GM21447 (cell line): Measurements from ENCODE around the gene UTP25.
"Not testable (repeated sequence)": the region's sequence is repeated elsewhere in the genome, so short reads cannot be mapped to it uniquely, and the experiment has no call there.

Experiments used
- ATAC-seq: cut with Tn5 transposase; IDR thresholded peaks from one replicate; pipeline ENCODE4 v1.9.1; 2021; ENCODE audit not compliant: unreplicated experiment

Gene UTP25

DNA sequence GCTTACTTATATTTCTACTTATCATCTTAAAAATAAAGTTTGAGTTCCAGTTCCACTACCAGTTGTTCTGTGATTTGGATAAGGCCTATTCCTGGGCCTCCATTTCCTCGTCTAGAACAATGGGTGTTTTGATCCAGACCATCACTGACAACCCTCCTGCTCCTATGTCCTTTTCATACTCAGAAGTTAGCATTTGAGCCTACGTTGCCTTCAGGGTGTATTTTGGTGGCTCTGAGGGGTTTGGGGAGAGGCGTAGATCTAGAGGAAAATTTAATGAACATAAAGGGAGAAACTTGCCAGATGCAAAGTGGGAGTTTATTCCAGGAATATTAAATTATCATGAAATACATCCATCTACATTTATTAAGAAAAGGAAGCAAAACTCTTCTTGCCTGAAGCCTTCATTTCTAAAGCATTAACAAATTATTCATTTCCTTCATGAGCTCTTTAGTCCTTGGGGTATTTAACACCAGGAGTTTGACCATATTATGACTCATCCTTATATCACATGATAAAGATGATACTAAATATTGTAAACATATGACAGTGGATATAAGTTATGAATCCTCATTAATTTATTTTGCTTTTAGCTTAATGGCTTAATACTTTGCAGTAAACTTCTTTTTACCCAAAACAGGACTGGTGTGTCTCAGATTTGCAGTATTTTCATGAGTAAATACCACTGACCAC, 63.0 kb downstream of the UTP25 start:
- no peak for ATAC-seq

DNA sequence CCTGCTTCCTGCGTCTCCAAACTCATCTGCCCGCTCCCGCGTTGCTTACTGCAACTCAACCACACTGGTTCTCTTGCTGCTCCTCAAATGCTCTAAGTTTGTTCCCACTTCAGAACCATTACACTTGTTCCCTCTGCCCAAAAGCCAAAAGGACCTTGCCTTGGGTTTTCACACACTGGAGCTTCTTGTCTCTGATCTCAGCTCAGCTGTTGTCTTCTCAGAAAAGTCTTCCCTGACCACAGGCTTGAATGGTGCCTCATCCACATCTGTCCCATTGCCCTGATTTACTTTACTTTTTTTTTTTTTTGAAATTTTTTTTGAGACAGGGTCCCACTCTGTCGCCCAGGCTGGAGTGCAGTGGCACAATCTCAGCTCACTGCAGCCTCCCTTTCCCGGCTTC, 66.0 kb downstream of the UTP25 start:
- no peak for ATAC-seq

DNA sequence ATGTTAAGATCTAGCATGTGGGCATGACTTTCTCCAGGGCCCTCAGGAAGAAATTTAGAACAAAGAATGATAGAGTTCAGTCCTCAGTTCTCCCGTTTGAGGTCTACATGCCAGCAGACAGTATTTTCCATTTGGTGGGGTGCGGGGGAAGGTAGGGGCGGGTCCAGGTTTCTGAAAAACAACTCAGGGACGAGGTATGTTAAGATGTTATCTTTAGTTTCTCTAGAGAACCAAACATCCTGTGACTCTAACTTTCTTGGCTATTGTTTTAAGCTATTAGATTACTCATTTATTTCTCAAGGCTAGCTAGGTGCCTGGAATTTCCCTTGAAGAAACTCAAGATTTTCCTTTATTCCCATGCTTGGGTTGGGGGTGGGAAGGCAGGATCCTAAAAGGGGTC, 67.9 kb downstream of the UTP25 start:
- ATAC-seq: no peak

DNA sequence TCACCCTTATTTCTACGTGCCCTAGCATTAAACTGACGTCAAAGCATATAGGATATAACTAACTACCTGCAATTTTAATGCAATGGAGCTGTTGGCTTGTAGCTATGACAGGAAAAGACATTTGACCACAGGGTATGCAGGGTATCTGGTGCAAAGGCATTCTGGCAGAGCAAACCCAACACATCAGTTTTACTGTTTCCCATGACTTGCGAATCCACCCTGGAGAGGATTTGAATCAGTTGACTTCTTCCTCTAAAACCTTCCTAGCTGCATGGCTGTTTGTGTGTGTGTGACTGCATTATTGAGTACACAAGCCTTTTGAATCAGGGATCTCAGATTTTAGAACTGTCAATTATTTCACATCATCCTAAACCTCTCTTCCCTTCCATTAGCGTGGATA, 68.6 kb downstream of the UTP25 start:
- ATAC-seq: no peak

DNA sequence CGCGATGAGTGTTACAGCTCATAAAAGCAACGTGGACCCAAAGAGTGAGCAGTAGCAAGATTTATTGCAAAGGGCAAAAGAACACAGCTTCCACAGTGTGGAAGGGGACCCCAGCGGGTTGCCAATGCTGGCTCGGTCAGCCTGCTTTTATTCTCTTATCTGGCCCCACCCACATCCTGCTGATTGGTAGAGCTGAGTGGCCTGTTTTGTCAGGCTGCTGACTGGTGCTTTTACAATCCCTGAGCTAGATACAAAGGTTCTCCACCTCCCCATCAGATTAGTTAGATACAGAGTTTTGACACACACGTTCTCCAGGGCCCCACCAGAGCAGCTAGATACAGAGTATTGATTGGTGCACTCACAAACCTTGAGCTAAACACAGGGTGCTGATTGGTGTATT, 70.5 kb downstream of the UTP25 start:
- not testable (repeated sequence) for ATAC-seq

DNA sequence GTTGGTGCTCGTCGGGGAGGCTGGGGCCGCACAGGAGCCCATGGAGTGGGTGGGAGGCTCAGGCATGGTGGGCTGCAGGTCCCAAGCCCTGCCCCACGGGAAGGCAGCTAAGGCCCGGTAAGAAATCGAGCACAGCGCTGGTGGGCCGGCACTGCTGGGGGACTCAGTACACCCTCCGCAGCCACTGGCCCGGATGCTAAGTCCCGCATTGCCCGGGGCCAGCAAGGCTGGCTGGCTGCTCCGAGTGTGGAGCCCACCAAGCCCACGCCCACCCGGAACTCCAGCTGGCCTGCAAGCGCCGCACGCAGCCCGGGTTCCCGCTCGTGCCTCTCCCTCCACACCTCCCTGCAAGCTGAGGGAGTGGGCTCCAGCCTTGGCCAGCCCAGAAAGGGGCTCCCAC, 71.1 kb downstream of the UTP25 start:
- ATAC-seq: not testable (repeated sequence)

DNA sequence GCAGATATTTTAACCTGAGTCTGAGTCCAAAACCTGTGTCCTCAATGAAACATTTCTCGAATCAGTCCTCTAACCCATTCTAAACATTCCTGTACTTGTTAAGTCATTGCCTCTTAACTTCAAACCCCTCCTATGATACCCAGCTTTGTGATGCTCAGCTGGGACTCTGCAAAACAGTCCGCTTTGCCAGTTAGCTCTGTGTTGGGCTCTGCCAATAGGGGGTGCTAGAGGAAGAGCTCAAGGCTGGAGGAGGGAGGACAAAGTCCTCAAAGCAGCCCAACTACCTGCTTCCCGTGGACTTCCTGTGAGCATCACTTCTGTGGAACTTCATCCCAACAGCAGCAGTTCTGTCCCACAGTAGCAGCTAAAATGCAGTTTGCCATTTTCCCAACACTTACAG, 72.2 kb downstream of the UTP25 start:
- no peak for ATAC-seq

DNA sequence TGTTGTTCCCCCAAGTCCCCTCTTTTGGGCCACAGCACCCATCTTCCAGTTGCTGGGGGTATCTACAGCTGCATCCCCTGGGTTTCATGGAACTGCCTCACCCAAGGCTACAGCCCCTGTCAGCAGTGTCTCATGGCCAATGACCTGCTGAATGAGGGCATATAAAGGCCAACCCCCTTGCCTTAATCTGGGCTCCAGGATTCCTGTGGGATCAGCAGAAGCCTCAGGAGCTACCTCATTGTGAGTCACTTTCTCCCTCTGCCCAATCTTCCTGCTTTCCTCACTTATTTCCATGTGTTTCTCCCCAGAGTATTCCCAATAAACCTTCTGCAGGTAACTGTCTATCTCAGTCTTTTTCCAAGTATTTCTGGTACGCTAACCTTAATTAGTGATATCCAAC, 73.0 kb downstream of the UTP25 start:
- ATAC-seq: no peak

DNA sequence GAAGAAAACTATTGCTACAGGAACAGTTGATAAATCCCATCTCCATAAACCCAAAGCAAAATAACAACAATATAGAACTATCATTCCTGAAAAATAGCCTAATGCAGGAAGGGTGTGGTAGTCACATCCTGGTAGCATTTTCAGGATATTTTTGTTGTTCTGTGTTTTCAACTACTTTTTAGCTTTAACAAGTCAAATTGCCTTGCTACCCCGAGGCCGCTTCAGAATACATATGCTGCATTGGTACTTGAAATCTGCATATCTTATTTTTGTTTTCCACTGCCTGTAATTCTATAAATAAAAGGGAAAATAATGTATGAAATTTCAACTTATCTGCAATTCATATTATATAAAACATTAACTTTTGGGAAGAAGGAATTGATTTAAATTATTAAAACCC, 73.4 kb downstream of the UTP25 start:
- ATAC-seq: no peak

DNA sequence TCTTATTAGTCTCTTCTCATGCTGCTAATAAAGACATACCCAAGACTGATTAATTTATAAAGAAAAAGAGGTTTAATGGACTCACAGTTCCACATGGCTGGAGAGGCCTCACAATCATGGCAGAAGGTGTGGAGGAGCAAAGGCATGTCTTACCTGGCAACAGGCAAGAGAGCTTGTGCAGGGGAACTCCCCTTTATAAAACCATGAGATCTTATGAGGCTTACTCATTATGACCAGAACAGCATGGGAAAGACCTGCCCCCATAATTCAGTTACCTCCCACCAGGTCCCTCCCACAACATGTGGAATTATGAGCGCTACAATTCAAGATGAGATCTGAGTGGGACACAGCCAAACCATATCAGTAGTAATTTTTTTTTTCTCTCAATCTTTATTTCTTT, 77.0 kb downstream of the UTP25 start:
- not testable (repeated sequence) for ATAC-seq
